ENCODE measurements around the gene ULBP2. TPM values are rescaled to one million over a fixed set of nuclear protein-coding genes. Genes with fewer than 3 reads are reported as not detected.

ULBP2 gene
- total RNA-seq, 5 donors from 2014 or later (not counting 1 experiment from before 2014, with no cell fraction given): 0.20 to 3.9 (median 1.6) TPM; not detected in 2

DNA sequence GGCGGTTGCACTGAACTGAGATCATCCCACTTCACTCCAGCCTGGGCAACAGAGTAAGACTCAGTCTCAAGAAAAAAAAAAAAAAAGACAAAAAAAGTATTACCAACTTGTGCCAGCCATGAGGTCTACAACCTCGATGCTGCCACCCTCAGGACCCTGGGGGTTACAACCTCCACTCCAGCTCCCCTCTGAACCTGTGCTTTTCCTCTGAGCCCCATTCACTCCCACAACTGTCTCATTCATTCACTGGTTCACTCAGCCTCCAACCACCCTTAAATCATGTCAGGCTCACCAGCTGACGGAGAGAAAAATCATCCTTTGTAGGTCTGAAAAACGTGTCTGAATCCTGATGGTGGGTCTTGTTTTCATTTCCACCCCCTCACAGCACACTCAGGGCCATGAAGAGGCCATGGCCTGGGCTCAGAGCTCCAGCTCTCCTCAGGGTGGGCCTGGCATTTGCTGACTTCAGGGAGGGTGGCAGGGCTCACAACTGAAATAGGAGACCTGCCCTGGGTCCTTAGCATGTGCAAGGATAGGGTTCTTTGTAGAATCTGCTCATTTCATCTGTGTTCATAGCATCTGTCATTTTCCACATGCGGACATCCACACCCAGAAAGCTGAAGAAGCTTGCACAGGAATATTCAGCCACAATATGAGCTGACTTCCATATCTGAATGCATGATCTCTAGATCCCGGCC, 20.1 kb downstream of the ULBP2 start:
- Histone ChIP-seq H3K36me3 (ENCODE audit: control insufficient read depth in 2 of 2, extremely low read depth in 1 of 2, insufficient read depth in 1 of 2, low read length in 1 of 2) (no peaks in the 10 kb centered on the region), H3K4me1 (ENCODE audit: control insufficient read depth in 1 of 2, extremely low read depth in 1 of 2, insufficient read depth in 2 of 2, low read length in 2 of 2) (peaks cover 8 to 31% of the 10 kb centered on the region in 2 experiments), H3K4me3 (ENCODE audit: control insufficient read depth in 1 of 2, extremely low read depth in 1 of 2, low read length in 1 of 2) (no peak overlapping the region), H3K9me3 (no peaks in the 10 kb centered on the region), H3K27me3 (replicated peaks in 1 of 2; ENCODE audit: control insufficient read depth in 2 of 2, extremely low read depth in 1 of 2, insufficient read depth in 2 of 2, low read length in 1 of 2) (peaks cover 6 to 72% of the 10 kb centered on the region in 2 experiments), H3K27ac (ENCODE audit: low read length) (no peak overlapping the region)
- ChIA-PET POLR2A (no interaction called here), CTCF (interaction anchor here (0.7 to 1.3 kb wide), 4 partner anchors 10 to 54 kb away, joined by 3 to 4 read pairs (median 4); no protein-coding TSS in a partner anchor)
- H3K27ac Mint-ChIP-seq: peak overlapping the region in 1 of 2 donors; percentile 40
- H3K36me3 Mint-ChIP-seq: no peaks in the 10 kb centered on the region
- no peaks in the 10 kb centered on the region for H3K9me3 Mint-ChIP-seq
- ATAC-seq (replicated peaks in 1 of 4) (peak in 1 of 4 experiments; percentile 38), DNase-seq (peak in 23 of 35 experiments; percentile 21 to 71 (median 43))
- peaks cover 68 to 80% of the 10 kb centered on the region in 2 donors for H3K27me3 Mint-ChIP-seq
- WGBS (ENCODE audit: insufficient coverage): 67% methylated on average over 3 of the region's 6 CpGs
- H3K4me1 Mint-ChIP-seq: peaks cover 22 to 33% (median 26%) of the 10 kb centered on the region in 3 donors
- no peak overlapping the region for H3K4me3 Mint-ChIP-seq

GRCh38 chr6:149962461-149963211, 20.8 kb downstream of the ULBP2 start:
- H3K36me3 Mint-ChIP-seq: no peaks in the 10 kb centered on the region
- H3K27me3 Mint-ChIP-seq: peaks cover 74 to 85% of the 10 kb centered on the region in 2 donors
- peaks cover 22 to 33% (median 26%) of the 10 kb centered on the region in 3 donors for H3K4me1 Mint-ChIP-seq
- H3K27ac Mint-ChIP-seq: peak overlapping the region in 1 of 2 donors; percentile 19
- H3K9me3 ChIP-seq: no peaks in the 10 kb centered on the region
- peaks cover 8 to 31% of the 10 kb centered on the region in 2 experiments for H3K4me1 ChIP-seq (ENCODE audit: control insufficient read depth in 1 of 2, extremely low read depth in 1 of 2, insufficient read depth in 2 of 2, low read length in 2 of 2)
- H3K4me3 ChIP-seq (ENCODE audit: control insufficient read depth in 1 of 2, extremely low read depth in 1 of 2, low read length in 1 of 2): peak overlapping the region in 1 of 2 donors; percentile 52
- no peak overlapping the region for H3K27ac ChIP-seq (ENCODE audit: low read length)
- H3K36me3 ChIP-seq (ENCODE audit: control insufficient read depth in 2 of 2, extremely low read depth in 1 of 2, insufficient read depth in 1 of 2, low read length in 1 of 2): no peaks in the 10 kb centered on the region
- H3K4me3 Mint-ChIP-seq: peak overlapping the region; percentile 84 to 95 (median 85)
- DNase-seq (no peak), ATAC-seq (replicated peaks in 1 of 4) (no peak)
- no peaks in the 10 kb centered on the region for H3K9me3 Mint-ChIP-seq
- WGBS (ENCODE audit: insufficient coverage): 68% methylated on average over 6 of the region's 7 CpGs
- CTCF ChIA-PET: interaction anchor here in 1 of 2 donors (1.3 kb wide), 1 partner anchor 38 kb away, joined by 4 read pairs; no protein-coding TSS in a partner anchor
- POLR2A ChIA-PET: no interaction called here
- peaks cover 6 to 73% of the 10 kb centered on the region in 2 experiments for H3K27me3 ChIP-seq (replicated peaks in 1 of 2; ENCODE audit: control insufficient read depth in 2 of 2, extremely low read depth in 1 of 2, insufficient read depth in 2 of 2, low read length in 1 of 2)

GRCh38 chr6:149963212-149963461, 21.3 kb downstream of the ULBP2 start:
- peak overlapping the region; percentile 84 to 95 (median 85) for H3K4me3 Mint-ChIP-seq
- H3K4me1 Mint-ChIP-seq: peaks cover 22 to 33% (median 26%) of the 10 kb centered on the region in 3 donors
- DNase-seq (peak in 2 of 35 experiments; percentile 15 to 57), ATAC-seq (replicated peaks in 1 of 4) (peak in 1 of 4 experiments; percentile 14)
- H3K4me3 ChIP-seq (ENCODE audit: control insufficient read depth in 1 of 2, extremely low read depth in 1 of 2, low read length in 1 of 2): peak overlapping the region; percentile 52 to 60
- H3K9me3 ChIP-seq: no peaks in the 10 kb centered on the region
- WGBS (ENCODE audit: insufficient coverage): 24% methylated on average over 3 of the region's 8 CpGs
- peaks cover 8 to 31% of the 10 kb centered on the region in 2 experiments for H3K4me1 ChIP-seq (ENCODE audit: control insufficient read depth in 1 of 2, extremely low read depth in 1 of 2, insufficient read depth in 2 of 2, low read length in 2 of 2)
- POLR2A ChIA-PET: no interaction called here
- CTCF ChIA-PET: no interaction called here
- H3K36me3 ChIP-seq (ENCODE audit: control insufficient read depth in 2 of 2, extremely low read depth in 1 of 2, insufficient read depth in 1 of 2, low read length in 1 of 2): no peaks in the 10 kb centered on the region
- no peaks in the 10 kb centered on the region for H3K36me3 Mint-ChIP-seq
- no peak overlapping the region for H3K27ac ChIP-seq (ENCODE audit: low read length)
- H3K27ac Mint-ChIP-seq: no peak overlapping the region
- peaks cover 73 to 84% of the 10 kb centered on the region in 2 donors for H3K27me3 Mint-ChIP-seq
- no peaks in the 10 kb centered on the region for H3K9me3 Mint-ChIP-seq
- peaks cover 6 to 75% of the 10 kb centered on the region in 2 experiments for H3K27me3 ChIP-seq (replicated peaks in 1 of 2; ENCODE audit: control insufficient read depth in 2 of 2, extremely low read depth in 1 of 2, insufficient read depth in 2 of 2, low read length in 1 of 2)

GRCh38 chr6:149963462-149964307, 21.9 kb downstream of the ULBP2 start, which contains the start of gene ULBP1:
Gene ULBP1 (plus strand): TSS chr6:149963943. CDS start chr6:149964050, 107 bp downstream.
- POLR2A ChIA-PET: interaction anchor here in 1 of 2 donors (0.6 kb wide), 1 partner anchor 27 kb away, joined by 3 read pairs; no protein-coding TSS in a partner anchor
- Mint-ChIP-seq H3K4me1 (peaks cover 22 to 33% (median 26%) of the 10 kb centered on the region in 3 donors), H3K9me3 (no peaks in the 10 kb centered on the region), H3K36me3 (no peaks in the 10 kb centered on the region), H3K4me3 (peak within 1 kb of the TSS; percentile 84 to 95 (median 85)), H3K27ac (peak within 1 kb of the TSS; percentile 34 to 40), H3K27me3 (peaks cover 73 to 88% of the 10 kb centered on the region in 2 donors)
- CTCF ChIA-PET: no interaction called here
- Histone ChIP-seq H3K27me3 (replicated peaks in 1 of 2; ENCODE audit: control insufficient read depth in 2 of 2, extremely low read depth in 1 of 2, insufficient read depth in 2 of 2, low read length in 1 of 2) (peaks cover 6 to 78% of the 10 kb centered on the region in 2 experiments), H3K9me3 (no peaks in the 10 kb centered on the region), H3K4me3 (ENCODE audit: control insufficient read depth in 1 of 2, extremely low read depth in 1 of 2, low read length in 1 of 2) (peak within 1 kb of the TSS; percentile 52 to 60), H3K36me3 (ENCODE audit: control insufficient read depth in 2 of 2, extremely low read depth in 1 of 2, insufficient read depth in 1 of 2, low read length in 1 of 2) (no peaks in the 10 kb centered on the region), H3K27ac (ENCODE audit: low read length) (no peak within 1 kb of the TSS), H3K4me1 (ENCODE audit: control insufficient read depth in 1 of 2, extremely low read depth in 1 of 2, insufficient read depth in 2 of 2, low read length in 2 of 2) (peaks cover 8 to 31% of the 10 kb centered on the region in 2 experiments)
- ATAC-seq (replicated peaks in 1 of 4): peak; percentile 67 to 79 (median 72)
- WGBS (ENCODE audit: insufficient coverage): under 1% methylated on average over 68 of the region's 69 CpGs
- peak; percentile 30 to 79 (median 51) for DNase-seq

DNA sequence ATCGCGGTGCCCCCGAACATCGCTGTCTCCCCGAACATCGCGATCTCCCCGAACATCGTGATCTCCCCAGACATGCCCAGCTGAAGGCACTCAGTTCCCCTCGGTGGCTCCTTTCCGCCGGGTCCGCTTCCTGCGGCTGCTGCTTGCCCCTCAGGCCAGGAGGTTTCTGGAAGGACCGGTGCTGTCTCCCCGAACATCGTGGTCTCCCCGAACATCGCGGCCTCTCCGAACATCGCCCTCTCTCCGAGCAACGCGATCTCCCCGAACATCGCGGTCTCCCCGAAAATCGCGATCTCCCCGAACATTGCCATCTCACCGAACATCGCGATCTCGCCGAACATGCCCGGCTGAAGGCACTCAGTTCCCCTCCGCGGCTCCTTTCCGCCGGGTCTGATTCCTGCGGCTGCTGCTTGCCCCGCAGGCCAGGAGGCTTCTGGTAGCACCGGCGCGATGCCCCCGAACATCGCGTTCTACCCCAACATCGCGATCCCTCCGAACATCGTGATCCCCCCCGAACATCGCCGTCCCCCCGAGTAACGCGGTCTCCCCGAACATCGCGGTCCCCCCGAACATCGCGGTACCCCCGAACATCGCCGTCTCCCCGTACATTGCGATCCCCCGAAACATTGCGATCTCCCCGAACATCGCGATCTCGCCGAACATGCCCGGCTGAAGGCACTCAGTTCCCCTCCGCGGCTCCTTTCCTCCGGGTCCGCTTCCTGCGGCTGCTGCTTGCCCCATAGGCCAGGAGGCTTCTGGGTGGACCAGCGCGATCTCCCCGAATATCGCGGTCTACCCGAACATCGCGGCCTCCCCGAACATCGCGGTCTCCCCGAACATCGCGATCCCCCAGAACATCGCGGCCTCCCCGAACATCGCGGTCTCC, 22.7 kb downstream of the ULBP2 start:
- ChIA-PET POLR2A (interaction anchor here in 1 of 2 donors (0.5 kb wide), 1 partner anchor 19 kb away, joined by 9 read pairs; no protein-coding TSS in a partner anchor), CTCF (no interaction called here)
- WGBS (ENCODE audit: insufficient coverage): 4% methylated on average over 93 of the region's 103 CpGs

More for the DNA sequence above, 22.7 kb downstream of the ULBP2 start:
- no peaks in the 10 kb centered on the region for H3K9me3 Mint-ChIP-seq
- peak overlapping the region; percentile 34 to 40 for H3K27ac Mint-ChIP-seq
- no peaks in the 10 kb centered on the region for H3K36me3 Mint-ChIP-seq
- H3K27me3 Mint-ChIP-seq: peaks cover 73 to 88% of the 10 kb centered on the region in 2 donors
- ATAC-seq (replicated peaks in 1 of 4): peak; percentile 4 to 13 (median 6)
- Histone ChIP-seq H3K27me3 (replicated peaks in 1 of 2; ENCODE audit: control insufficient read depth in 2 of 2, extremely low read depth in 1 of 2, insufficient read depth in 2 of 2, low read length in 1 of 2) (peaks cover 4 to 80% of the 10 kb centered on the region in 2 experiments), H3K4me3 (ENCODE audit: control insufficient read depth in 1 of 2, extremely low read depth in 1 of 2, low read length in 1 of 2) (peak overlapping the region; percentile 52 to 60), H3K9me3 (no peaks in the 10 kb centered on the region), H3K27ac (ENCODE audit: low read length) (no peak overlapping the region), H3K36me3 (ENCODE audit: control insufficient read depth in 2 of 2, extremely low read depth in 1 of 2, insufficient read depth in 1 of 2, low read length in 1 of 2) (no peaks in the 10 kb centered on the region), H3K4me1 (ENCODE audit: control insufficient read depth in 1 of 2, extremely low read depth in 1 of 2, insufficient read depth in 2 of 2, low read length in 2 of 2) (peaks cover 8 to 31% of the 10 kb centered on the region in 2 experiments)
- peak overlapping the region; percentile 84 to 95 (median 85) for H3K4me3 Mint-ChIP-seq
- peaks cover 22 to 33% (median 26%) of the 10 kb centered on the region in 3 donors for H3K4me1 Mint-ChIP-seq
- DNase-seq: peak in 9 of 35 experiments; percentile 12 to 34 (median 18)
